Brain pericyte (primary cell): Measurements from ENCODE around the gene GRIK4.

Experiments used
- DNase-seq: peaks from one replicate; pipeline ENCODE4 v3.0.0-alpha.2; 2012; ENCODE audit warnings: low read depth, low spot score

GRIK4 gene

GRCh38 chr11:120811731-120812130 is 300.2 kb downstream of the GRIK4 start:
- no peak for DNase-seq

GRCh38 chr11:120814531-120815318 is 303.2 kb downstream of the GRIK4 start:
- DNase-seq, result no peak

- DNase-seq, result no peak
These were observed 304.0 kb downstream of the GRIK4 start for GRCh38 chr11:120815319-120816100.

- no peak for DNase-seq
These were observed 304.6 kb downstream of the GRIK4 start for GRCh38 chr11:120816176-120816575.

GRCh38 chr11:120816711-120817110 is 305.2 kb downstream of the GRIK4 start:
- no peak for DNase-seq

GRCh38 chr11:120817158-120817557 is 305.6 kb downstream of the GRIK4 start:
- DNase-seq, result no peak

GRCh38 chr11:120818097-120818496 is 306.5 kb downstream of the GRIK4 start:
- DNase-seq, result no peak

GRCh38 chr11:120819003-120819402 is 307.5 kb downstream of the GRIK4 start:
- no peak for DNase-seq

- no peak for DNase-seq
These were observed 308.2 kb downstream of the GRIK4 start for GRCh38 chr11:120819437-120820365.

GRCh38 chr11:120823159-120823558 is 311.6 kb downstream of the GRIK4 start:
- DNase-seq, result no peak

- no peak for DNase-seq
These were observed 312.7 kb downstream of the GRIK4 start for GRCh38 chr11:120824242-120824641.

GRCh38 chr11:120827198-120827597 is 315.6 kb downstream of the GRIK4 start:
- DNase-seq, result no peak

GRCh38 chr11:120827820-120828219 is 316.3 kb downstream of the GRIK4 start:
- DNase-seq, result no peak

- DNase-seq, result no peak
These were observed 317.3 kb downstream of the GRIK4 start for GRCh38 chr11:120828847-120829246.

GRCh38 chr11:120830085-120830620 is 318.6 kb downstream of the GRIK4 start:
- no peak for DNase-seq

- DNase-seq, result no peak
These were observed 321.1 kb downstream of the GRIK4 start for GRCh38 chr11:120832481-120833238.

- DNase-seq, result no peak
These were observed 323.2 kb downstream of the GRIK4 start for GRCh38 chr11:120834686-120835210.

- DNase-seq, result no peak
These were observed 324.2 kb downstream of the GRIK4 start for GRCh38 chr11:120835601-120836228.

GRCh38 chr11:120837696-120838095 is 326.1 kb downstream of the GRIK4 start:
- no peak for DNase-seq

GRCh38 chr11:120839201-120839600 is 327.7 kb downstream of the GRIK4 start:
- DNase-seq, result no peak
